Right kidney (tissue), 1 donor: Measurements from ENCODE around the gene SH2D3C.
A peak's percentile ranks its signal among the peaks of the same experiment; 100 is the strongest.
"Not testable (repeated sequence)": the region's sequence is repeated elsewhere in the genome, so short reads cannot be mapped to it uniquely, and the experiment has no call there.

ENCODE experiments used
- DNase-seq: peaks from one replicate; pipeline ENCODE4 v3.0.0-alpha.2; 2016

SH2D3C gene

DNA sequence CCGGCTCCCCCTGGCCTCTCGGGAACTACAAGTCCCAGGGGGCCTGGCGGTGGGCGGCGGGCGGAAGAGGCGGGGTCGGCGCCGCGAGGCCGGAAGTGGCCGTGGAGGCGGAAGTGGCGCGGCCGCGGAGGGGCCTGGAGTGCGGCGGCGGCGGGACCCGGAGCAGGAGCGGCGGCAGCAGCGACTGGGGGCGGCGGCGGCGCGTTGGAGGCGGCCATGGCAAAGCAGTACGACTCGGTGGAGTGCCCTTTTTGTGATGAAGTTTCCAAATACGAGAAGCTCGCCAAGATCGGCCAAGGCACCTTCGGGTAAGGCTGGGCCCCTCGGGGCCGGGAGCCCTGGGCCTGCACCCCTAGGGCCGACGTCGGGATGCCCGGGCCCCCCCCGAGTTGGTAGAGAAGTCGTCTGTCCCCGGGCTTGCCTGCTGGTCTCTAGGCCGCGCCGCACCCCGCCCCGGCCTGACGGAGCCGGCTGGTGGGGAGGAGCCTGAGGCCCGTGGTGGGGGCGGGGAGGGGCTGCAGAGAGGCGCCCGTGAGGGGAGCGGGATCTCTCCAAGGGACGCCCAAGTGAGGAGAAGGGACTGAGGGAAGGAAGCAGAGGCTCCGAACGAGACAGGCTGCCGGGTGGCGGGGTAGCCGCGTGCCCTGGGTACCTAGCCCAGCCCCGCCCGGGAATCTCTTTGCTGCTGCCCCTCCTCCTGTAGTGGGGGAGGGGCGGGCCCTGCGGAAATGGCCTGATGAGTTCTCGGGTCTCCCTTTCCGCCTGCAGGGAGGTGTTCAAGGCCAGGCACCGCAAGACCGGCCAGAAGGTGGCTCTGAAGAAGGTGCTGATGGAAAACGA is 7.7 kb upstream of the SH2D3C start, which contains the start of gene CDK9:
CDK9 (plus strand) TSS at position 102 of the 840 bp plus-strand sequence; CDS start at position 217, 115 bp downstream.
- DNase-seq: peak; percentile 82

DNA sequence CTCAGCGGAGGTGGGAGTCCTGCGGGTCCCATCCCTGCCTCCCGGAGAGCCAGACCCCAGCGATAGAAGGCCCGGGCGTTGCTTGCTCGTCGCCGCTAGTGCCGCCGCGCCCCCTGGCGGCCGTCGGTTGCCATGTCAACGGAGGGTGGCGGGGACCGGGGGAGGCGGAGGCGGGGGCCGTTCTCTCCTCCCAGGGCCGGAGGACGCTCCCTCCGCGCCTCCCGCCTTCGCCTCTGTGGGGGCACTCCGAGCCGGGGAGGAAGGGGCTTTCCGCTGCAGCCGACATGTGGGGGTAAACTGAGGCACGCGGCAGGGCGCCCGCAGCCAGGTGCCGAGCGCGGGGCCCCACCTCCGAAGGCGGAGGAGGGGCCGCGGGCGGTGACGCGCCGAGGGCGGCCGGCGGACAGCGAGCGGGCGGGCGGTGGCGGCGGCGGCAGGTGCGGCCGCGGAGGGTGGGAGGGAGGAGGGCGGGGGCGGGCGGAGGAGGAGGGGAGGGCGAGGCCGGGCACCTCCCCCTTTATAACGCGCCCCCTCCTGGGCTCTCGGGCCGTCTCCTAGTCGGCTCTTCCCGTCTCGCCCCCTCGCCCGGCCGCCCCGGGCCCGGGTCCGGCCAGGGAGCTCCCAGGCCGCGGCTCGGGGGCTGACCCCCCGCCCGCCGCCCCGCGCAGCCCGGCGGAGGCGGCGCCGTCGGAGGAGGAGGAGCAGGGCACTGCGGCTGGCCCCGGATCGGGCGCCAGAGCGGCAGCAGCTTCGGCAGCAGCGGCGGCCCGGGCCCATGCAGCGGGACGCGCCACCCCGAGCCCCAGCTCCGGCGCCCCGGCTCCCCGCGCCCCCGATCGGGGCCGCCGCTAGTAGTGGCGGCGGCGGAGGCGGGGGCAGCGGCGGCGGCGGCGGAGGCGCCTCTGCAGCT is 6.8 kb upstream of the SH2D3C start:
- DNase-seq: peak; percentile 96

DNA sequence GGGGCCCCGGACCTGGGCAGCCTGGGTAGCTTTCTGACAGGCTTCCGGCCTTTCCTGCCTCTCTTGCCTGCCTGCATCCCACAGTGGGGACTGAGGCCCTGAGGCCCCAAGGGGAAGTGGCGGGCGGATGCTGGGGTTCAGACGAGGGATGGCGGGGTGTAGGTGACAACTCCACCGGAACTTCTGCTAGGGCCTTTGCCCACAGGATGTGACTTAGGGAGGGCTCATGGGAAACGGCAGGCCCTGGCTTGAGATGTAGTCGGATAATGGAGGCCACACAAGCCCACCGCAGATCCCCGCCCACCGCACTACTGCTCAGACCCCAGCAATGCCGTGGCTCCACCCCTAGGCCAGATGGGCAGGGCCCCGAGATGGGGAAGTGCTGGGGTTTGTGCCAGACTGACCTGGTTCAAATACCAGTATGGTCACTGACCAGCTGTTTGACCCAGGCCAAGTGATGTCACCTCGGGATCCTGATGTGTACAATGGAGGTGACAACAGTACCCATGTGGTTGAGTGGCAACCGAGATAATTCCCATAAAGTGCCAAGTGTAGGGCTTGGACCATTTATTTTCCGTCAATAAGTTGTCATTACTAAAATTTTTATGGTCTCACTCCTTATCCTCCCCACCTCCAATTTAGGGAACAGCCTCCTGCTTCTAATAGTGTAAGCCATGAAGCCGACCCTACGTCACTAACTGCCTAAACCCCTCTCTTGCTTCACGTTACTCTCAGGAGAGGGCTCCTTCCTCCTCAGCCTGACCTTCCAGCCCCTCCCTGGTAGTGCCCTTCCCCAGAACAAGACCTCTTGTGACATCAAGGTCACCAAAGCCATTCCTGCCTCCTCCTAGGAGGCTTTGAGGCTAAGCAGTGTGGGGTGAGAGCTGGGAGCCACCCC is 4.9 kb upstream of the SH2D3C start:
- no peak for DNase-seq

DNA sequence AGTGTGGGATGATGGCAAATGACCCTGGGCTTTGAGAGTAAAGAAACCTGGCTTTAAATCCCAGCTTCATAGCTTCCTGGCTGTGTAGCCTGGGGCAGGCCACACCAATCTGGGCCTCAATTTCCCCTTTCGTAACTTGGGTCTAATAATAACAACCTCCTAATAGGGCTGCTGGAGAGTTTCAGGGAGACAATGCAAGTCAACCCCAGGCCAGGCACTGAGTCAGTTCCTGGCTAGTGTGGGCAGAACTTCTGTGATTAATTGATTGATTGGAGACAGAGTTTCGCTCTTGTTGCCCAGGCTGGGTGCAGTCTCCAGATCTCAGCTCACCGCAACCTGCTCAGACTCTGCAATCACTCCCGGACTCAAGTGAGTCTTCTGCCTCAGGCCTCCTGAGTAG is 3.3 kb upstream of the SH2D3C start:
- no peak for DNase-seq

DNA sequence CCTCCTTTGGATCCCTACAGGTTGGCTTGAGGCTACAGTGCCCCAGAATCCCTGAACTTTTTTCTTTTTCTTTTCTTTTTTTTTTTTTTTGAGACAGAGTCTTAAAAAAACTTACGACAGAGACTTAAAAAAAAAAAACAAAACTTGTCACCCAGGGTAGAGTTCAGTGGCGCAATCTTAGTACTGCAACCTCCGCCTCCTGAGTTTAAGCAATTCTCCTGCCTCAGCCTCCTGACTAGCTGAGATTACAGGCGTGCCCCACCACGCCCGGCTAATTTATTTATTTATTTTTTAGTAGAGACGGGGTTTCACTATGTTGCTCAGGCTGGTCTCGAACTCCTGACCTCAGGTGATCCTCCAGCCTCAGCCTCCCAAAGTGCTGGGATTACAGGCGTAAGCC is 2.4 kb upstream of the SH2D3C start:
- DNase-seq: not testable (repeated sequence)

DNA sequence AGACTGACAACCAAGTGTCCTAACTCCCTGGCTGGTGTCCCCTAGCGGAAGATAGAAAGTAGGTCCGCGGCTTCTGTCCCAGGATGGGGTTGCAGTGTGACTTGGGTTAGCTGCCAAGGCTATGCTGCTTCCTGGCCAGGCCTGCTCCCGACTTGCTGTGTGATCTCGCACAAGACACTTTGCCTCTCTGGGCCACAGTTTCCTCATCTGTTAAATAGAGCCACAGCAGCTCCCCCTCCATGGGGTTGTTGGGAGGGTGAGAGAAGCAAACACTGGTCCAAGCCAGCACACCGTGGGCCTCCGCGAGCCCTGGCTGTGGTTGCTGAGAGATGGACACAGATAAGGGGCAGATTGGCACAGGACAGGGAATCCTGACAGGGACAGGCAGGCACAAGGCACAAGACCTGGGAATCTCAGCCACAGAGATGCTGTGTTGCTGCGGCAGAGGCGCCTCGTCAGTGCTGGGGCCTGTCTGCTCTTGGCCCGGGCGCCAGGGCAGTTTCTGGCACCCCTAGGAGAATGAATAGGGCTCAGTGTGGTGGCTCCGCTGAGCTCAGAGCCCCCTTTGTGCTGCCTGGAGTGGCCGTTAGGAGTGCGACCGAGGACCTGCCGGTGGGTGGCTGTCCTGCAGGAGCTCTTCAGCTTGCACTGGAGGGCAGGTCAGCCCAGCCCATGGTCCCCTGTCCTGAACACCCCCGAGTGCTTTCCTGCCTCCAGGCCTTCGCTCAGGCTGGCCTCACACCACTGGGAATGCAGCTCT is 1.8 kb upstream of the SH2D3C start:
- no peak for DNase-seq

DNA sequence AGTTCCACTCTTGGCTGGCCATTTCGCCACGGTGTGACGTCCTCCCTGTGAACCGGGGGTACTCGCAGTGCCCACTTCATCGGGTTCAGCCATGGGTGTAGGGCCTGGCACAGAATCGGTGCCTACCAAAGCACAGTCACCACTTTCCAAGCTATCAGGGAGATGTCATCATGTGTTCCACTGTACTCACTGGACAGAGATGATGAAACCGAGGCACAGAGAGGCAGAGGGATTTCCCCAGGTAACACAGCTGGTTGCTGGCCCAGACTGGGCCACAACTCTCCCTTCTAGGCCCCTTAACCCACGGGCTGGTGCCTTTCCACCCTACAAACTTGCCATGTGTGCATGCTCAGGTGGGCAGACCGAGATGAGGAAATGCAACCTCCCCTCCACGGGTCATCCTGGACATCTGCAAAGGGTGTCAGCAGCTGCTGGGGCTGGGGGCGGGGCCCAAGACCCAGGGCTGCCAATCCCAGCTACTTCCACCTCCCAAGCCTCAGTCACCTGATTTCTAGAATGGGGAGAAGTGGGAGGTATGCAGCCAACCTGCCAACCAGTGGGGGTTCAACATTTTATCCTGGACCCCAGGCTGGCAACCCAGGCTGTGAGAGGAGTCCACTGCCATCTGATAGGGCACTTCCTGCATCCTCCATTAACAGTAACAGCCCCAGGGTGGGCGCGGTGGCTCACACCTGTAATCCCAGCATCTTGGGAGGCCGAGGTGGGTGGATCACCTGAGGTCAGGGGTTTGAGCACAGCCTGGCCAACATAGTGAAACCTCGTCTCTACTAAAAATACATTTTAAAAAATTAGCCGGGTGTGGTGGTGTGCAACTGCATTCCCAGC is 893 bp upstream of the SH2D3C start:
- no peak for DNase-seq

DNA sequence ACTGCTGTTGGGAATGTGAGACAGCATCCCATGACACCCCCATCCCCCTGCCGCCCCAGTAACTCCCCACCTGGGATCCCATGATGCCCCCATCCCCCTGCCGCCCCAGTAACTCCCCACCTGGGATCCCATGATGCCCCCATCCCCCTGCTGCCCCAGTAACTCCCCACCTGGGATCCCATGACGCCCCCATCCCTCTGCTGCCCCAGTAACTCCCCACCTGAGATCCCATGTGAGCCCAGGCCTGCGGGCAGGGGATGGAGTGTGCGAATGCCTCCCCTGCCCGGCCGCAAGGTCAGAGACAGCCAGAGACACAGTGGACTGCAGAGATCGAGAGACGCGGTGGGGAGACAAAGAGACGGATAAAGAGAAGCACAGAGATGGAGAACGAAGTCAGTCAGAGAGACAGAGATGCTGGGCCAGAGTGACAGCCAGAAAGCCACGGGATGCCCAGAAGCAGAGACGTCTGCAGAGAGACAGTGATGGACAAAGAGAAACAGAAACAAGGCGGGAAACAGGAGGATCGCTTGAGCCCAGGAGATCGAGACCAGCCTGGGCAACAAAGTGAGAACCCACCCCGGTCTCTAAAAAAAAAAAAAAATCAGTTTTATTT is 992 bp downstream of the SH2D3C start:
- DNase-seq: no peak

DNA sequence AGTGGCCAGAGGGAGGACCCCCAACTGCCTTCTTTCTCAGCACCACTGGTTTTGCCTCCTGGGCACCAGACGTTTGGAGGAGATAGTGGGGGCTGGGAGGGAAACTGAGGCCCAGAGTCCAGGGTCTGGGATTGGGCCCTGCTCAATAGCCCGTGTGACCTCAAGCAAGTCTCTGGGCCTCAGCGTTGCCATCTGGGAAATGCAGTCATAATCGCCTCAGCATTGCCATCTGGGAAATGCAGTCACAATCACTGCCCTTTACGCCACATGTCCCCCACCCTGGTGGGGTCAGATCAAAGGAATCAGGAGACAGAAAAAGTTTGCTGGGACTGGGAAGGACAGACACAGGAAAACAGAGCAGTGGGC is 1.6 kb downstream of the SH2D3C start:
- no peak for DNase-seq

DNA sequence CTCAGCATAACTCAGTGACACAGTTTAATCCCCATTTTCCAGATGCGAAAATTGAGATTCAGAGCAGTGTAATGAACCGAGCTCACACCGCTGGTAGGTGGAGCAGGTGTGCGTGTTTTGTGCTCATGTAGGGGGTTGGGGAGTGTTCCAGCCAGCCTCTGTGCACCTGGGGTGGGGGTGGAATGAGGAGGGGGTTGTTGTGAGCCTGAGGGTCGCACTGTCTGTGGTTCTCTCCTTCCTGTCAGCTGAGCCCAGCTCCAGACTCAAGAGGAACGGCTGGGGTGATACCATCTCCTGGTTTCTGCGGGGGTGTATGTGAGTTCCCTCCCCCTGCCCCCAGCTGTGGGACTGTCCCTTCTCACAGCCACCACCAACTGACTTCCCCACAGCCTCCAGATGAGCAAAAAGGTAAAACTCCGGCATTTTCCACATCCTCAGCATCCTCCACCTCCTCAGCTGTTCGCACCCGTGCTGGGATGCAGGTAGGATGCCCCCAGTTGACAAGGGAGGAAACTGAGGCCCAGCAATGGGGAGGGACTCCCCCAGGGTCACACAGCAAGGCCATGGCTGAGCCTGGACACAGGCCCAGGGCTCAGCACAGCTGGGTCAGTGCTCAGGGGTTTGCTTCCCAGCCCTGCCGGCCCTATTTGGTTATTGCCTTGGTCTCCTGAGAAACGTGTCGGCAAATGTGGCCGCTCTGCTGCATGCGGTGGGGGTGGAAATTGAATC is 2.1 kb downstream of the SH2D3C start:
- DNase-seq: no peak

DNA sequence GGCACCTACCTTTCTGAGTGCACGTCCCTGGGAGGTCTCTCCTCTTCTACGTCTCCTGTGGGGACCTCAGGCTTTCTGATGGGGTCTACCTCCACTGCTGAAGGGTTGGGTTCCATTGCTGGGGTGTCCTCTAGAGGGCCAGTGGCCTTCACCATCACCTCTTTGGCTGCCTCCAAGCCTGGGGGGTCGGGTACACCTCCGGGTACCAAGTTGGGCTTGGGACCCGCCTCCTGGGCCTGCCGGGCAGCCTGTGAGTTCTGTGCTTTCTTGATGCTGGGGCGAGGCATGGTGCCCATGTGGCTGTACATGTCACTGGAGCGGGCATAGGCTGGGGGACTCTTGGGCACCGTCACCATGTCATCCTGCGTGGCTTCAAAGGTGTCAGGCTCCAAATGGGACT is 4.5 kb downstream of the SH2D3C start:
- no peak for DNase-seq

DNA sequence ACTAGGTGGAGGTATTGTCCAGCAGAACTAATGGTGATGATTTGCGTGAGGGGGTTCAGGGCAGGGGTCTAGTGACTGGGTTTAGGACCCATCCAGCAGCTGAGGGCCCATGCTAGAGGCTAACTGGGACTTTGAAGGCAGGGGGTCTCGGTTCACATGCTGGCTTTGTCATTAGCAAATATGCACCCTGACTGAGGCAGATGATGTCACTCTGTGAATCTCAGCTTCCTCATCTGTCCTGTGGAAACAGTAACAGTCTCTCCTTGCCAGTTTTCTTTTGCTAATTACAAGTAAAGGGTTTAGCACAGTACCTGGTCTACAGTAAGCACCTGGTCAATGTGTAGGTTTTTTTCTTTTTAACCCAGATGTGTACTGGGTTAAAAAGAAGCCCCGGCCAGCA is 5.2 kb downstream of the SH2D3C start:
- DNase-seq: no peak

DNA sequence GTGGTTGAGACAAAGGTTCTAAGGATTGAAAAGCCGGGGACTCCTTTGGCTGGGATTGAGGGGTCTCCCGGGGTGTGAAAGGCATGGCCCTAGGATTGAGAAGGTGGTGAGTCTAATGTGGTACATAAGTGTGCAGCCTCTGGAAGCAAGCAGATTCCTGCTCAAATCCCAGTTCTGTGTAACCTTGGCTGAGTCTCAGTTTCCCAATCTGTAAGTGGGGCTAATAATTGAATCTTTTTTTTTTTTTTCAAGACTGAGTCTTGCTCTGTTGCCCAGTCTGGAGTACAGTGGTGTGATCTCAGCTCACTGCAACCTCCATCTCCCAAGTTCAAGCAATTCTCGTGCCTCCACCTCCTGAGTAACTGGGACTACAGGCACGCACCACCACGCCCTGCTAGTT is 5.9 kb downstream of the SH2D3C start:
- DNase-seq: no peak

DNA sequence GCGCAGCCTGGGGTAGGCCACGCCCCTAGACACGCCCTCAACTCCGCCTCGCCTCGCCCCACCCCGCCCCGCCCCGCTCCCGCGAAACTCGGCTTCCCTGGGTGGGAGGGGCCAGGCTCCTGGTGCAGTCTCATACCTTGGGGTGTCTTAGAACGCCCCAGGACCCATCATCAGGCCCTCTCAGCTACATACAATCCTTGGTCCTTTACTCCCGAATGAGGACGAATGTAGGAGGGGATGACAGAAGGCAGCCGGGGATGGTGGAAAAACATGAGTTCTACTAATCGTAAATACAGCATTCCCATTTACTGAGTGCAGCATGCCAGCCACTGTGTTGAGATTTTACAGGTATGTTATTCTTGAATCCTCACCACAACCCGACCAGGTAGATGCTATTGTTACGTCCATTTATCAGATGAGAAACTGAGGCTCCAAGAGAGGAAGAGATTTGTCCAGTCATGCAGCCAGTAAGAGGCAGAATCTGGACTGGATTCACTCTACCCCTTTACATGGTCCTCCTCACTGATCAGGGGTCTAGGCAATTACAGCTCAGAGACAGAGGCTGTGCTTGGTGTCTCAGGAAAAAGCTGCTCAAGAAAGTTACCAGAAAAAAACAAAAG is 6.8 kb downstream of the SH2D3C start:
- DNase-seq: peak; percentile 82

DNA sequence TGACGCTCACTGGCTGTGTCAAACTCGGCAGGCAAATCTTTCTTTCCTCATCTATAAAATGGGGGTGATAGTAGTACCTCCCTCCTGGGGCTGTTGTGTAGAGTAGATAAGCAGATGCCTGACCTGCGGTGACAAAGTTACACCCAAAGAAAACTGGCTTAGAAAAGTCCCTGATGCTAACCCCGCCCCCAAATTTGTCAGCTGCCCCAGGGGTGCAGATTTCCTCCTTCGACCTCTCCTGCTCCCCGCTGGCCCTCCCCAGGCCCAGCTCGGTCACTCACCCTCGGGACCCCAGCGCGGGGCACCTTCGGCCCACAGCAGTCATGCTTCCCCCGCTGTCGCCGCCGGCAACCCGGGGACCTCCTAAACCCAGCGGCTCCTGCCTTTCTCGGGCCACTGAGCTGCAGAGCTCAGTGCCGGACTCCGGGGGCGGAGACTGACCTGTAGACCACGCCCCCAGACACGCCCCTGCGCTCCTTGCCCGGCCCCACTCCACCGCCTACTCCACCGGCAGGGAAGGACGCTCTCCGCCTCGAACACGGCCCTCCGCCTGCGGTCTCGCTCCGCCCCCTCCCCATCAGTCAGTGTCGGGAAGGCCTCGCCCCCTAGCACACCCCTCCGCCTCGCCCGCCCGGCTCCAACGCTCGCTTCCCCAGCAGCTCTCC is 7.4 kb downstream of the SH2D3C start:
- peak; percentile 89 for DNase-seq

DNA sequence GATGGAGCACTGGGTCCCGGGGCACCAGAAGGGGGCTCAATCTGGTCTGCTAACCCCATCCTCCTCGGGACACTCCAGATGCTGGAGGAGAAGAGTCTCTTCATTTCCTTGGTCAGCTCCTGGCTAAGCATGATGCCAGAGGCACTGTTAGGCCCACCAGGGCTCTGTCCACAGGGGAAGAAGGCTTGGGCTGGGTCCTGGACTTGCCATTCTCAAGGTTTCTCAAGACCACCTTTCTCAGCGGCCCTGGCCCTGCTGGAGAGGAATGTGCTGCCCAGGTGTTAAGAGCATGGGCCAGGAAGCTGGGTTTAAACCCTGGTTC is 7.9 kb downstream of the SH2D3C start:
- peak; percentile 31 for DNase-seq

DNA sequence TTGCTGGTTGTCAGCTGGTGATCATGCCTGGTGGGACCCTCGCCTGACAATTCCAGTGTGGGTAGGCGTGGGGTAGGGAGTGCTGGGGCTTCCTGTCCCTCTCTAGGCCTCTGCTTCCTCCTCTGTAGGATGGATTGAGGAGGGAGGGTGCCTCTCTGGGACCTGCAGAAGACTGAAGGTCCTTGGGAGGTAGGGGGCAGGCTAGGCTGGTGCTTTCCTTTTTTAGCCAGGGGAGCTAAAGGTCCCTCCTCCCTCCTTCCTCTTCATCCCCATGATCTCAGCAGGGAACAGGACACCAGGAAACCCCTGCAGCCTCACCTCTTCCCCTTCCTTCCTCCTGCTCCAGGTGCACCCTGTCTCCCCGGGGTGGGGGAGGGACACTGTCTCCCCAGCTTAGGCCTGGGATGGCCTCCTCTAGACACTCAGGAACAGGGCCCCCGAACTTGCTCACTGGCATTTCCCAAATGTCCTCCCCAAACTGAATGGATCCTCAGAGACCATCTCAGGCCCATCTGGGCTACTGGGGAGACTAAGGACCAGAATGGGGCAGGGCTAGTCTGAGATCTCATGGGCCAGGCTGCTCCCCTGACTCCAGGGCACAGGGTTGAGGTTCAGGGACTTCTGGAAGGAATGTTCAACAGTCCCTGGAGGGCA is 8.4 kb downstream of the SH2D3C start:
- DNase-seq: peak; percentile 26

DNA sequence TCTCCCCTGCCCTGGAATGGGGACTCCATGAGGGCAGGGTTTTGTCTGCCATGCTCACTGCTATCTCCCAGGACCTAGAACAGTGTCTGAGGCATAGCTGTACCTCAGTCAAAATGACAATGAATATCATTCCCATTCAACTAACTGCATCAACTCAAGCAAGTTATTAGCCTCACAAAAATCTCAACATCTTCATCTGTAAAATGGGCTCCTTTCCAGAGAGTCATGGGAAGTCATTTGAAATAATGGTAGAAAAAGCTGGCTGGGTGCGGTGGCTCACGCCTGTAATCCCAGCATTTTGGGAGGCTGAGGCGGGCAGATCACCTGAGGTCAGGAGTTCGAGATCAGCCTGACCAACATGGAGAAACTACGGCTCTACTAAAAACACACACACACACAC is 9.4 kb downstream of the SH2D3C start:
- no peak for DNase-seq
